Kidney tubule cell (primary cell): Measurements from ENCODE around the gene ZMAT5.
A peak's percentile ranks its signal among the peaks of the same experiment; 100 is the strongest.

Source experiments
- DNase-seq: peaks from one replicate; pipeline ENCODE4 v3.0.0-alpha.2; 2018; ENCODE audit warnings: low spot score

The ZMAT5 gene

DNA sequence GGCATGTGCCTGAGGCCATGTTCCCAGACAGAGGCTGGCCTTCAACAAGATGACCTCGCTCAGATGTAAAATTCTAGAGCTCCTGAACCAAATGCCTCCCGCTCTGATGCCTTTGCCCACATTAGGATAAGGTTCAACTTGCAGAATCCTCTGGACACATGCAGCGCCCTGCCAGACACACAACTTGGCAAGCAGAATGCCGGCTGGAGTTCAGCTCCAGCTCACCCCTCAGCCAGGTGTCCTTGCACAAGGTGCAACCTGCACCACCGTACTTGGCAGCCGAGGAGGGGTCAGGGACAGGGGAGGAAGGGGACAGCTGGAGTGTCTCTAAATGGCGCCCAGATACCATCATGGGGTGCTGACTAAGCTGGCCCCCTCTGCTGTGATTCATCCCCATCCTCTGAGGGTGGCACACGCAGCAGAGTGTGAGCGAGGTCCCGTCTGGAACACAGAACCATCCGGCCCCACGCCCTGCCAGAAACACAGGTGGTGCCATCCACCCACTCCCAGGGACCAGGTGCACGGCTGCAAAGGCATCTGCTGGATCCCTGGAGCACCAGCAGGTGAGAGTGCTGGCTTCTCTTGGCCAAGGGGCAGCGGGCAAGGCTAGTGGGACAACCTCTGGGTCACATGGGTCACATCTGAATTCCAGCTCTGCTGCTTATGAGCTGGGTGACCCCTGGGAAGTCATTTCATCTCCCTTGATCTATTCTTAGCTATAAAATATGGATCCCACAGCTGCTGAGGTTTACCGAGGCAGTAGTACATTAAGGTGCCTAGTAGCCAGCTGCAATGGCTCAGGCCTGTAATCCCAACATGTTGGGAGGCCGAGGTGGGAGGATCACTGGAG is 12.8 kb downstream of the ZMAT5 start:
- no peak for DNase-seq

DNA sequence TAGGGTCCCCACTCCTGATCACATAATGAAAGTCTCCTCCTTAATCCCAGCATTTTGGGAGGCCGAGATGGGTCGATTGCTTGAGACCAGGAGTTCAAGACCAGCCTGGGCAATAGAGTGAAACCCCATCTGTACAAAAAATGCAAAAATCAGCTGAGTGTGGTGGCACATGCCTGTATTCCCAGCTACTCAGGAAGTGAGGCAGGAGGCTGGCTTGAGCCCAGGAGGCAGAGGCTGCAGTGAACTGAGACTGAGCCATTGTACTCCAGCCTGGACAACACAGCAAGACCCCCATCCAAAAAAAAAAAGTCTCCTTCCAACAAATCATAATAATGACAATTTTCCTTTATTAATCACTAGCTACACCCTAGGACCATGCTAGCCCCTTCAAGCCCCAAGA is 15.1 kb downstream of the ZMAT5 start:
- no peak for DNase-seq

GRCh38 chr22:29750559-29751538 is 16.0 kb downstream of the ZMAT5 start:
- DNase-seq = no peak

GRCh38 chr22:29750029-29750428 is 16.8 kb downstream of the ZMAT5 start:
- DNase-seq = no peak

GRCh38 chr22:29748248-29748893 is 18.4 kb downstream of the ZMAT5 start:
- peak; percentile 17 for DNase-seq

DNA sequence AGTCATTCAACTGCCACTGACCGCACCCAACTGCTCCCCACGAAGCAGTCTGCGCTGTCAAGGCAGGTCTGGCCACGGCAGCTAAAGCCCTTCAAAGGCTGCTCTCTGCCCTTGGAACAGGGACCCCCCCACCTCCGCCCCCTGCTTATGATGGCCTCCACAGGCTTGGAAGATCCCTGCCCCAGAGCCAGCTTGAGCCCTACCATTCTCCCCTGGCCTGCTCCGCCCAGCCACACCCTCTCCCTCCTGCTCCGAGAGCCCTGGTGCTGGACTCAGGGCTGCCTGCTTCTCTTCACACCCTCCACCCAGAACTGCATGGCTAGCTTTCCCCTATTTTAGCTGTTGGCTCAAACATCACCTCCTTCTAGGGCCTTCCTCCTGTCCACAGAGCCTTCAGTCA is 19.0 kb downstream of the ZMAT5 start:
- DNase-seq = no peak

DNA sequence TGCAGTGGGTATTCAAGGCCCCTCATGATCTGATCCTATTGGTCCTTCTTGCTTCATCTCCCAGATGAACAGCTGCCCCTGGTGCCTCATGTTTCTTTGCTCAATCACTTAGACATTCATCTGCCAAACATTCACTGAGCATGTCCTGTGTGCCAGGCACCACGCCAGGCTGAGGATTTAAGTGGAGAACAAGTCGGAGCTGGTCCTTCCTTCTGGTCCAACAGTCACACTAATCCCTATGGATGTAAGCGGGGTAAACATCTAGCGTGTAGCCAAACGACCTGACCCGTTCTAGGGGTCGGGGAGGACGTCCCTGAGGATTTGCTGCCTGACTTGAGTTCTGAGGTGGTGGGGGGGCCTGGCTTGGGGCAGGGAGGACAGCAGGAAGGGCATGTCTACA is 21.9 kb downstream of the ZMAT5 start:
- DNase-seq = no peak

- DNase-seq = no peak
Observed at GRCh38 chr22:29742326-29742725, 24.5 kb downstream of the ZMAT5 start.

DNA sequence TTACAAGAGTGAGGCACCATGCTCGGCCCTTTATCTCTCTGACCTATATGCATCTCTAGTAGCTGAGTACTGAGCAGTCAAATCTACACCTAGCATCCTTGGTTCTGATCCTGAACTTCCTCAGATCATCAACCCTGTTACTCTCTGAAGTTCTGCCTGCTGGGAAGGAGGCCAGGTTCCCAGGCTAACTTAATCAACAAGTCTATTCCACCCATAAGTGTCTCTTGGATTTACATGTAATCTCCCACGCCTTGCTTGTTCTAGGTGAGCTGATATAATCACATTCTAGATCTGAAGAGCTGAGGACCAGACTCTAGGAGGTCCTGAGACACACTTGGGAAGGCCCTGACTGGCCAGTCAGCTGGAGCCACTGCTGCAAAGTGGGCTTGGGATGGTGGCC is 24.9 kb downstream of the ZMAT5 start:
- DNase-seq = no peak

GRCh38 chr22:29740216-29740615 is 26.6 kb downstream of the ZMAT5 start:
- DNase-seq = no peak

DNA sequence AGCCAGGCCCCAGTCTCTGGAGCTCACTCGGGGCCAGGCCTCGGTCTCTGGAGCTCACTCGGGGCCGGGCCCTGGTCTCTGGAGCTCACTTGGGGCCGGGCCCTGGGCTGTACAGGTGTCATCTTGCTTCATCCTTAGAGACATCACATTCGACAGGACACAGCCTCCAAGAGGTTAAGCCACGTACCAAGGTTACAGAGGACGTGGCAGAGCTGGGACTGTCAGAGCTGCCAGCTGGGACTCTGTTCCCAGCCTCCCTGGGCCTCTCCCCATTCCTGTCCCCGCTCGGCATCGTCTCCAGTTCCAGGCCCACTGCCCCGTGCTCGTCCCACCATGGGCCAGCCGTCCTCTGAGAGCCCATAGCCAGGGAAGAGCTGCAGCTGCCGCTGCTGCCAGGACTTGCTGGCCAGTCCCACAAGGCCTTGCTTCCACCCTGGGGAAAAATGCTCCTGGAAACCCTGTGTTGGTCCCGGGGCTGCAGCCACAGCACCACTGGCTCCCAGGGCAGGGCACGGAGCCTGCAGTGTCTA is 27.4 kb downstream of the ZMAT5 start:
- no peak for DNase-seq

DNA sequence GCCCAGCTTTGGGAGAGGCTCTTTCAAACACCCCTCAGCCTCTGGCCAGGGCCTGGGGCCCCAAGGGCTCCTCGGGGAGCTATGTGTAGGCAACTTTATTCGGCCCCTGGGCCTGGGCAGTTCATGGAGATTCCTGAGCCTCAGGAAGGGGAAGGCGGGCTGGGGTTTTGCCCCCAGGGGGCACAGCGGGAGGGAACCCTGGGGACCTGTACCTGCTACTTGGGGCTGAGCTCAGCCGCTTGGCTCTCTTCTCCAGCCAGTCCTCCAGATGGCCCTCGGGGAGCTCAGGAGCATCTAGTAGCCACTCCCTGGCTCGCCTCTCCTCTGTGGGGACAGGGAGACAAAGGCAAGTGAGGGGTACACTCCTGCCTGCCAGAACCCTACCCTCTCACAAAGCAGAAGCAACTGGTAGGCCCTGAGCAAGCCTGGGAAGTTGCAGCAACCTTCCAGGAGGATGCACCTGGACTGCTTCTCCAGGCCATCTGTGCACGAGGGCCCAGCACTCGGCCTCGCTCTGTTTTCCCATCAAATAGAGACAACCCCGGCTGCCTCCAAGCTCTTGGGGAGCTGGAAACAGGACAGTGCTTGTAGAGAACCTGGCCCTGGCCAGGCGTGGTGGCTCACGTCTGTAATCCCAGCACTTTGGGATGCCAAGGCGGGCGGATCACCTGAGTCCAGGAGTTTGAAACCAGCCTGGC is 28.5 kb downstream of the ZMAT5 start:
- DNase-seq = no peak

GRCh38 chr22:29737251-29738117 is 29.3 kb downstream of the ZMAT5 start:
- no peak for DNase-seq

DNA sequence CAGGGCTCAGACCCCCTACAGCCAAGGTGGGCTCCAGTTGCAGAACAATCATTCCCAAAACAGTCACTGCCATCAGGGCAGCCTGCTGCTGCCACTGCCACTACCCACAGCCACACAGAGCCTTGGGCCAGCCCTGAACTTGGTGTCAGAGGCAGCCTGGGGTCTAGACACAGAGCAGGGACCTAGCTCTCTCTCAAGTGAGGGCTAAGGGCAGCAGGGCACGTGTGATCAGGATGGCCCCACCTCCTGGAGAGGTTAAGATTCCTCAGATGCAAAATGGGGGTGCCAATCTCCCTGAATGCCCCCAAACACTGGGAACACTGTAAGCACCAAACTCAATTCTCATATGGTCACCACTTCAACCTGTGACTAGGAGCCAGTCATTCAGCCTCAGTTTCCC is 31.4 kb downstream of the ZMAT5 start:
- no peak for DNase-seq

- DNase-seq = no peak
Observed at GRCh38 chr22:29734838-29735237, 32.0 kb downstream of the ZMAT5 start.

DNA sequence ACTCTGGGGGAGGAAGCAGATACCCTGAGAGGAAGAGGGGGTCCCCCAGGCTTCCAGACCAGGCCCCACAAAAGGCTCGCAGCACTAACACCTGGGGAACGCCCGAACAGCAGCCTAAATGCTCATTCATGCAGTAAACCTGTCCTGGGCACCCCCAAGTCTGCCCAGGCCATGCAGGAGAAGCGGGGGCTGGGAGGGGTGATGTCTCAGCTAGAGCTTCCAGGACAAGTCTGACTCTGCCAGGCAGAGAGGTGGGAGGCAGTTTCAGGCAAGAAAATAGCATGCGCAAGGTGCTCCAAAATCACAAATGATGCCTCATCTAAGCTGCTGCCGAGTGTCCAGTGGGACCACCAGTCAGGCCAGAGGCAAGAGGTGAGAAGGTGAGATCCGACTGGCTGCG is 32.4 kb downstream of the ZMAT5 start:
- DNase-seq = no peak

- DNase-seq = peak; percentile 23
Observed at GRCh38 chr22:29733362-29734201, 33.2 kb downstream of the ZMAT5 start.

GRCh38 chr22:29732883-29733282 is 33.9 kb downstream of the ZMAT5 start:
- no peak for DNase-seq

DNA sequence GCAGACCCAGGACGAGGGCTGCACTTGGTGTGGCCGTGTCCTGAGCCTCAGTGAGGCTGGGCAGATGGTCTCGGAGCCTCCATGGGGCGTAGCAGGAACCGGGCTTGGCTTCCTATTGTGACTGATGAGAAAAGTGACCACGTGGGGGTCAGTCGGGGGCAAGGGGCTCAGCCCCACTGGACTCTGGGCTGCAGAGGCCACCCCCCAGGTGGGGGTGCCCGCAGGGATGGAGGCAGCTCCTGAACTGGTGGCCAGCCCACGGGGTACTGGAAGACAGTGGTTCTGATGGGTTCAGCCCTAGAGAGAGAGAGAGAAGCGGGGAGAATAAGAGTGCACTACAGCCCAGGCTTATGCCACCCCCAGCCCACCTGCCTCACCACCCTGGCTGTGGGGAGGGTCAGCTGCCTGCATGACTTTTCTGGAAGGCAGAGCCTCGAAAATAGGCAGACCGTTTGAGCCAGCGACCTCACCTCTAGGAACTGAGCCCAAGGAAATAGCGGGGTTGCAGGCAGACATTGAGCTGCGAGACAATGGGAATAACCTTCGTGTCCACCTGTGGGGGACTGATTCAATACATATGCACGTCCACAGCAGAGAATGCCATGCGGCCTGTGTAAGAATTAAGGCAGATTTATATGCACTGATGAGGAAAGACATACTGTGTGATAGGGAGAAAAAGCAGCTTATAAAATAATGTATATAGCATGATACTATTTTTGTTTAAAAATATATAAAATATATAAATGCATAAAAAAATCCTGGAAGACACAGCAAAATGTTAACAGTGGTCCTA is 35.6 kb downstream of the ZMAT5 start:
- DNase-seq = no peak
